ENCODE measurements around the gene PALB2. TPM values are rescaled to one million over a fixed set of nuclear protein-coding genes. Genes with fewer than 3 reads are reported as not detected.
"Not testable (repeated sequence)": the region's sequence is repeated elsewhere in the genome, so short reads cannot be mapped to it uniquely, and the experiment has no call there.

Gene PALB2
- polyA plus RNA-seq, 1 experiment, result 6.5 TPM

- H3K27me3 ChIP-seq (ENCODE audit: control insufficient read depth, insufficient read depth, low read length), result no peaks in the 10 kb centered on the region
- no peak for TF ChIP-seq CTCF (IDR thresholded peaks at IDR 0.05; ENCODE audit: low read depth, low read length)
- H3K9me3 ChIP-seq (ENCODE audit: control insufficient read depth, insufficient read depth, low read length), result no peaks in the 10 kb centered on the region
- DNase-seq (ENCODE audit: low read depth, low spot score), result no peak
- POLR2A ChIA-PET, result no interaction called here
- H3K4me3 ChIP-seq (ENCODE audit: low read depth, low read length), result no peak overlapping the region
- CTCF ChIA-PET, result interaction anchor here (1.2 kb wide), 1 partner anchor 12 kb away, joined by 3 read pairs; the partner anchor contains the start of gene NDUFAB1
- H3K27ac ChIP-seq (ENCODE audit: low read depth, low read length), result no peak overlapping the region
Measured at GRCh38 chr16:23584186-23585076, 56.7 kb downstream of the PALB2 start.

DNA sequence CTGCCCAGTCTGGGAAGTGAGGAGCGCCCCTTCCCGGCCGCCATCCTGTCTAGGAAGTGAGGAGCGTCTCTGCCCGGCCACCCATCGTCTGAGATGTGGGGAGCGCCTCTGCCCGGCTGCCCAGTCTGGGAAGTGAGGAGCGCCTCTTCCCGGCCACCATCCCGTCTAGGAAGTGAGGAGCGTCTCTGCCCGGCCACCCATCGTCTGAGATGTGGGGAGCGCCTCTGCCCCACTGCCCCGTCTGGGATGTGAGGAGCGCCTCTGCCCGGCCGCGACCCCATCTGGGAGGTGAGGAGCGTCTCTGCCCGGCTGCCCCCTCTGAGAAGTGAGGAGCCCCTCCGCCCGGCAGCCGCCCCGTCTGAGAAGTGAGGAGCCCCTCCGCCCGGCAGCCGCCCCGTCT, 57.8 kb downstream of the PALB2 start:
- POLR2A ChIA-PET, result interaction anchor here (0.7 kb wide), 1 partner anchor 94 kb away, joined by 3 read pairs; no protein-coding TSS in a partner anchor
- H3K27ac ChIP-seq (ENCODE audit: low read depth, low read length); CTCF ChIA-PET; H3K9me3 ChIP-seq (ENCODE audit: control insufficient read depth, insufficient read depth, low read length); H3K27me3 ChIP-seq (ENCODE audit: control insufficient read depth, insufficient read depth, low read length); DNase-seq (ENCODE audit: low read depth, low spot score); H3K4me3 ChIP-seq (ENCODE audit: low read depth, low read length): not testable (repeated sequence)

- H3K4me3 ChIP-seq (ENCODE audit: low read depth, low read length), result no peak overlapping the region
- H3K9me3 ChIP-seq (ENCODE audit: control insufficient read depth, insufficient read depth, low read length), result no peaks in the 10 kb centered on the region
- CTCF ChIA-PET, result interaction anchor here (1.1 to 1.9 kb wide), 2 partner anchors 15 to 24 kb away, joined by 4 to 6 read pairs; partner anchors contain the start of gene UBFD1
- no peak for TF ChIP-seq CTCF (IDR thresholded peaks at IDR 0.05; ENCODE audit: low read depth, low read length)
- POLR2A ChIA-PET, result interaction anchor here (0.7 to 1.1 kb wide), 2 partner anchors 51 to 1452 kb away, joined by 3 to 4 read pairs; no protein-coding TSS in a partner anchor
- DNase-seq (ENCODE audit: low read depth, low spot score), result no peak
- H3K27me3 ChIP-seq (ENCODE audit: control insufficient read depth, insufficient read depth, low read length), result no peaks in the 10 kb centered on the region
- no peak overlapping the region for H3K27ac ChIP-seq (ENCODE audit: low read depth, low read length)
Measured at GRCh38 chr16:23581764-23582163, 59.3 kb downstream of the PALB2 start.

DNA sequence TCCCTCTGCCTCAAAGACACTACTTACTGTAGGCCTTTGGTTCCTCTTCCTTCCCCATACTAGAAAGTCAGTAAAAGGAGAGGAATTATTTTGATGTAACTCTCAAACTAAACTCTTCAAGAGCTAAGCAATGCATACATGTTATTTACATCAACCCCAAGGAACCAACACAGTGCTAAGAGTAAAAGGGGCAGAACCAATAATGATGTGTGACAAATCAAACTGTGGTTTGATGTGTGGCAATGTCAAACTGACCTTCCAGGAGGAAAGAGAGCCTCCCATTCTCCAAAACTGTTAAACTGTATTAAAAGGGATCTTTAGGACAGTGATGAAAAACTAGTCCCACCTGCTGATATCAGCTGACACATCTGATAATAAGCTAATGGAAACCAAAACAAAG, 60.7 kb downstream of the PALB2 start:
- DNase-seq (ENCODE audit: low read depth, low spot score), result no peak
- Histone ChIP-seq H3K4me3 (ENCODE audit: low read depth, low read length) (no peak overlapping the region), H3K9me3 (ENCODE audit: control insufficient read depth, insufficient read depth, low read length) (no peaks in the 10 kb centered on the region), H3K27ac (ENCODE audit: low read depth, low read length) (no peak overlapping the region), H3K27me3 (ENCODE audit: control insufficient read depth, insufficient read depth, low read length) (no peaks in the 10 kb centered on the region)
- POLR2A ChIA-PET, result interaction anchor here (1.1 kb wide), 1 partner anchor 50 kb away, joined by 3 read pairs; no protein-coding TSS in a partner anchor
- CTCF ChIA-PET, result interaction anchor here (1.0 kb wide), 1 partner anchor 16 kb away, joined by 3 read pairs; no protein-coding TSS in a partner anchor
- TF ChIP-seq CTCF (IDR thresholded peaks at IDR 0.05; ENCODE audit: low read depth, low read length), result no peak

- CTCF ChIA-PET, result no interaction called here
- Histone ChIP-seq H3K27ac (ENCODE audit: low read depth, low read length) (no peak overlapping the region), H3K27me3 (ENCODE audit: control insufficient read depth, insufficient read depth, low read length) (no peaks in the 10 kb centered on the region), H3K9me3 (ENCODE audit: control insufficient read depth, insufficient read depth, low read length) (no peaks in the 10 kb centered on the region), H3K4me3 (ENCODE audit: low read depth, low read length) (no peak overlapping the region)
- DNase-seq (ENCODE audit: low read depth, low spot score), result no peak
- POLR2A ChIA-PET, result no interaction called here
- TF ChIP-seq CTCF (IDR thresholded peaks at IDR 0.05; ENCODE audit: low read depth, low read length), result no peak
Measured at GRCh38 chr16:23579371-23579770, 61.7 kb downstream of the PALB2 start.

Measured in AG04450 (cell line).